Measurements from ENCODE around the gene APOE. TPM values are rescaled to one million over a fixed set of nuclear protein-coding genes. Genes with fewer than 3 reads are reported as not detected.

APOE gene
- total RNA-seq, 1 donor from 2014 or later: 285 TPM

GRCh38 chr19:44894052-44894400 is 11.6 kb upstream of the APOE start:
- no peak for TF ChIP-seq CTCF (IDR thresholded peaks at IDR 0.05; ENCODE audit: unreplicated experiment)
- H3K27me3 Mint-ChIP-seq (ENCODE audit: low read depth): no peaks in the 10 kb centered on the region
- no peaks in the 10 kb centered on the region for H3K9me3 Mint-ChIP-seq
- H3K4me3 Mint-ChIP-seq: no peak overlapping the region
- no peak overlapping the region for H3K27ac Mint-ChIP-seq
- no peak for DNase-seq (ENCODE audit: low spot score in 2 of 2, unreplicated experiment in 2 of 2)
- H3K36me3 Mint-ChIP-seq: peaks cover 23% of the 10 kb centered on the region
- H3K4me1 Mint-ChIP-seq: peaks cover 19% of the 10 kb centered on the region

GRCh38 chr19:44894946-44895345 is 10.7 kb upstream of the APOE start:
- DNase-seq (ENCODE audit: low spot score in 2 of 2, unreplicated experiment in 2 of 2): no peak
- Mint-ChIP-seq H3K4me1 (peaks cover 17% of the 10 kb centered on the region), H3K4me3 (no peak overlapping the region), H3K9me3 (no peaks in the 10 kb centered on the region), H3K27ac (no peak overlapping the region), H3K27me3 (ENCODE audit: low read depth) (no peaks in the 10 kb centered on the region), H3K36me3 (peaks cover 25% of the 10 kb centered on the region)
- no peak for TF ChIP-seq CTCF (IDR thresholded peaks at IDR 0.05; ENCODE audit: unreplicated experiment)

GRCh38 chr19:44897835-44898234 is 7.8 kb upstream of the APOE start:
- H3K36me3 Mint-ChIP-seq: peaks cover 30% of the 10 kb centered on the region
- DNase-seq (ENCODE audit: low spot score in 2 of 2, unreplicated experiment in 2 of 2): no peak
- no peak overlapping the region for H3K27ac Mint-ChIP-seq
- H3K9me3 Mint-ChIP-seq: no peaks in the 10 kb centered on the region
- no peak for TF ChIP-seq CTCF (IDR thresholded peaks at IDR 0.05; ENCODE audit: unreplicated experiment)
- no peaks in the 10 kb centered on the region for H3K4me1 Mint-ChIP-seq
- no peak overlapping the region for H3K4me3 Mint-ChIP-seq
- no peaks in the 10 kb centered on the region for H3K27me3 Mint-ChIP-seq (ENCODE audit: low read depth)

GRCh38 chr19:44900328-44901244 is 5.0 kb upstream of the APOE start:
- no peak overlapping the region for H3K4me3 Mint-ChIP-seq
- H3K36me3 Mint-ChIP-seq: peaks cover 23% of the 10 kb centered on the region
- no peaks in the 10 kb centered on the region for H3K9me3 Mint-ChIP-seq
- no peak overlapping the region for H3K27ac Mint-ChIP-seq
- no peak for DNase-seq (ENCODE audit: low spot score in 2 of 2, unreplicated experiment in 2 of 2)
- peaks cover 3% of the 10 kb centered on the region for H3K4me1 Mint-ChIP-seq
- no peaks in the 10 kb centered on the region for H3K27me3 Mint-ChIP-seq (ENCODE audit: low read depth)
- no peak for TF ChIP-seq CTCF (IDR thresholded peaks at IDR 0.05; ENCODE audit: unreplicated experiment)

GRCh38 chr19:44903216-44903601 is 2.4 kb upstream of the APOE start:
- Mint-ChIP-seq H3K27ac (no peak overlapping the region), H3K36me3 (peaks cover 14% of the 10 kb centered on the region), H3K4me1 (peaks cover 16% of the 10 kb centered on the region), H3K4me3 (no peak overlapping the region), H3K27me3 (ENCODE audit: low read depth) (no peaks in the 10 kb centered on the region), H3K9me3 (no peaks in the 10 kb centered on the region)
- TF ChIP-seq CTCF (IDR thresholded peaks at IDR 0.05; ENCODE audit: unreplicated experiment): no peak
- DNase-seq (ENCODE audit: low spot score in 2 of 2, unreplicated experiment in 2 of 2): no peak

All from mesothelial cell of epicardium (in vitro differentiated cells).